ENCODE data around the gene STUM.

- TF ChIP-seq EZH2phosphoT487 (conservative IDR thresholded peaks at IDR 0.05; ENCODE audit: low read length), result no peak
- no peak for TF ChIP-seq CTCF (IDR thresholded peaks at IDR 0.05; ENCODE audit: insufficient read depth, low read length, poor library complexity, severe bottlenecking)
Observed at GRCh38 chr1:226511296-226511695, 37.3 kb upstream of the STUM start.

Data from SU-DHL-6 (cell line).